GM12873 (cell line): ENCODE measurements around the gene PLPP4.

ENCODE experiments used
- TF ChIP-seq, protein P1 (sequence below): IDR thresholded peaks from 2 replicates; pipeline ENCODE4 v1.5.1; 2012; ENCODE audit warnings: low read depth, mild to moderate bottlenecking, moderate library complexity, low read length, control low read depth; ENCODE audit not compliant: insufficient read depth; ENCODE audit errors: missing control alignments

The PLPP4 gene

GRCh38 chr10:120436439-120437112 lies 20.5 kb upstream of the PLPP4 start:
- TF ChIP-seq, protein P1, sequence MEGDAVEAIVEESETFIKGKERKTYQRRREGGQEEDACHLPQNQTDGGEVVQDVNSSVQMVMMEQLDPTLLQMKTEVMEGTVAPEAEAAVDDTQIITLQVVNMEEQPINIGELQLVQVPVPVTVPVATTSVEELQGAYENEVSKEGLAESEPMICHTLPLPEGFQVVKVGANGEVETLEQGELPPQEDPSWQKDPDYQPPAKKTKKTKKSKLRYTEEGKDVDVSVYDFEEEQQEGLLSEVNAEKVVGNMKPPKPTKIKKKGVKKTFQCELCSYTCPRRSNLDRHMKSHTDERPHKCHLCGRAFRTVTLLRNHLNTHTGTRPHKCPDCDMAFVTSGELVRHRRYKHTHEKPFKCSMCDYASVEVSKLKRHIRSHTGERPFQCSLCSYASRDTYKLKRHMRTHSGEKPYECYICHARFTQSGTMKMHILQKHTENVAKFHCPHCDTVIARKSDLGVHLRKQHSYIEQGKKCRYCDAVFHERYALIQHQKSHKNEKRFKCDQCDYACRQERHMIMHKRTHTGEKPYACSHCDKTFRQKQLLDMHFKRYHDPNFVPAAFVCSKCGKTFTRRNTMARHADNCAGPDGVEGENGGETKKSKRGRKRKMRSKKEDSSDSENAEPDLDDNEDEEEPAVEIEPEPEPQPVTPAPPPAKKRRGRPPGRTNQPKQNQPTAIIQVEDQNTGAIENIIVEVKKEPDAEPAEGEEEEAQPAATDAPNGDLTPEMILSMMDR = peak; percentile 13

- TF ChIP-seq, protein P1 = no peak
These were observed 19.5 kb upstream of the PLPP4 start for GRCh38 chr10:120437541-120437940.

DNA sequence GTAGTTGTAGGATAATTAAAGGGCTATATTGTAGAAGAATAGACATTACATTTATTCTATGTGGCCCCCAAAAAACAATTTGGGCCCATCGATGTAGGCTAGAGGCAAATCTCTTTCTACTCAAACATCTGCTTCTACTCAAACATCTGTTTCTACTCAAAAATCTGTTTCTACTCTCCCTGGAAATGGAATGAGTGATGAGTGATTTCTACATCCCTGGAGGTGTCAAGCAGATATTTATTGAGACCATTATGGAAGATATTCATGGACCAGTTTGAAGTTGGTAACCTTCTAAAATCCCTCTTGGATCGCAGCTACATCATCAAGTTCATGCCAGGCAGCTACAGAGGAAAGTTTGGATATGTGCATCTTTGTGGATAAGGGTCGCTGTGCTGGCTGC lies 5.1 kb upstream of the PLPP4 start:
- TF ChIP-seq, protein P1 = no peak

- TF ChIP-seq, protein P1 = no peak
These were observed 3.7 kb upstream of the PLPP4 start for GRCh38 chr10:120453319-120453718.

DNA sequence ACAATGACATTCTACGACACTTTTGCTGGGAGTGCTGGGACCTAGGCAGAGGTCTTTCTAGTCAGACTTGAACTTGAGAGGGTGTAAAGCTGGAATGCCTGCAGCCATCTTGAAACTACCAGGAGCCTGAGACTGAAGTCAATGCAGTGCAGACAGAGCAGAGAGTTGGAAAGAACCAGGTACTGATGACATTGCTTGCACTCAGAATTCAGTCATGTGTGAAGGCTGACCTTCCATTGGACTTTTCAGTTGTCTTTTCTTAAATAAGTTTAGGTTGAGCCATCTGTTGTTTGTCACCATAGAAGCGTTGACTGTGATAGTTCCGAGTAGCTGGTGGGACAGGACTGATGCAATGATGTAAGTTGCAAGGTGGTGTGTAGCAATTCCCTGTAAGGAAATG lies 3.1 kb upstream of the PLPP4 start:
- TF ChIP-seq, protein P1 = no peak

- TF ChIP-seq, protein P1 = no peak
These were observed 2.0 kb upstream of the PLPP4 start for GRCh38 chr10:120455004-120455403.

DNA sequence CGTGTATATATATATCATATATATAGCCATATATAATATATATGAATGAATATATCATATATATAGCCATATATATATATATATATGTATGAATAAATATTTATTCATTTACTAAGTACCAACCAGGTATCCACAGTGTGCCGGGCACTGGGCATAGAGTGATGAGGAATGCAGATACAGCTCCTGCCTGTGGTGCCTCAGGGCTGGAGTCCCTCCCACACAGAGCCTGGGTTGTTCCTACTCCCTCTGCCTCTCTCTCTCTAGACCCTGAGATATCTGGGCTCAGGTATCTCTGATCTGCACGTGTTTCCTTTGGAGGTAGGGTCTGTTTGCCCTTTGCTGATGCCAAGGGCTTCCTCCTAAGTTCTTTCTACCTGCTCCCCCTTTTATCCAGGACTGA lies 1.4 kb upstream of the PLPP4 start:
- TF ChIP-seq, protein P1 = no peak

DNA sequence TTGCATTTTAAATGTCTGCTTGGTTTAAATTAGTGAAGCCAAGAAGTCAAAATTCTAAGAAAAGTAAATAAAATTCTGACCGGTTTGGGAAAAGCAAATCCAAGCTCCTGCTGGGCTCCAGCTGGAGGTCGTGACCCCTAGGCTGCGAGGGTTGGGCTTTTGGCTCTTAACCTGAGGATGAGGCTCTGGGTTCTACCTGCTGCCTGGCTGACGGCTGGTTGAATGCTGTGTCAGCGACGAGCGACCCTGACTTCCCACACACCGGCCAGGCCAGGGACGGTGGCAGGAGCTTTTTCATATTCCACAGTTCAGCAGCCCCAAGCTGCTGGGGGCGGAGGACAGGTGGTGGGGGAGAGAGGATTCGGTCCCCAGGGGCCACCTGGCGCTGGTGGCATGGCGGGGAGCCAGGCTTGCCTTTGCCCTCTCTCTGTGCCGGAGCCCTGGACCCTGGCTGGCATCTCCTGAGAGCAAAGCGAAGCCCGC lies 843 bp upstream of the PLPP4 start:
- TF ChIP-seq, protein P1 = no peak
